ENCODE data around the gene MGAT5. TPM values are rescaled to one million over a fixed set of nuclear protein-coding genes. Genes with fewer than 3 reads are reported as not detected.

The MGAT5 gene
- total RNA-seq, 1 donor from 2014 or later, result 98.7 TPM

GRCh38 chr2:134417968-134418582 lies 164.2 kb downstream of the MGAT5 start:
- peaks cover 6% of the 10 kb centered on the region for H3K36me3 ChIP-seq
- intact Hi-C loops (cut with micrococcal nuclease), result loop anchor here (10.0 kb wide), 1 partner anchor 173 kb away; no protein-coding TSS in a partner anchor
- no peaks in the 10 kb centered on the region for H3K9me3 ChIP-seq (replicated peaks)
- H3K27me3 ChIP-seq (ENCODE audit: low read depth), result no peaks in the 10 kb centered on the region
- H3K27ac ChIP-seq (replicated peaks), result no peak overlapping the region
- DNase-seq, result no peak
- H3K4me1 ChIP-seq, result peaks cover 29% of the 10 kb centered on the region
- TF ChIP-seq, protein P1, sequence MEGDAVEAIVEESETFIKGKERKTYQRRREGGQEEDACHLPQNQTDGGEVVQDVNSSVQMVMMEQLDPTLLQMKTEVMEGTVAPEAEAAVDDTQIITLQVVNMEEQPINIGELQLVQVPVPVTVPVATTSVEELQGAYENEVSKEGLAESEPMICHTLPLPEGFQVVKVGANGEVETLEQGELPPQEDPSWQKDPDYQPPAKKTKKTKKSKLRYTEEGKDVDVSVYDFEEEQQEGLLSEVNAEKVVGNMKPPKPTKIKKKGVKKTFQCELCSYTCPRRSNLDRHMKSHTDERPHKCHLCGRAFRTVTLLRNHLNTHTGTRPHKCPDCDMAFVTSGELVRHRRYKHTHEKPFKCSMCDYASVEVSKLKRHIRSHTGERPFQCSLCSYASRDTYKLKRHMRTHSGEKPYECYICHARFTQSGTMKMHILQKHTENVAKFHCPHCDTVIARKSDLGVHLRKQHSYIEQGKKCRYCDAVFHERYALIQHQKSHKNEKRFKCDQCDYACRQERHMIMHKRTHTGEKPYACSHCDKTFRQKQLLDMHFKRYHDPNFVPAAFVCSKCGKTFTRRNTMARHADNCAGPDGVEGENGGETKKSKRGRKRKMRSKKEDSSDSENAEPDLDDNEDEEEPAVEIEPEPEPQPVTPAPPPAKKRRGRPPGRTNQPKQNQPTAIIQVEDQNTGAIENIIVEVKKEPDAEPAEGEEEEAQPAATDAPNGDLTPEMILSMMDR (IDR thresholded peaks at IDR 0.05; ENCODE audit: borderline replicate concordance), result no peak
- no peak overlapping the region for H3K4me3 ChIP-seq

DNA sequence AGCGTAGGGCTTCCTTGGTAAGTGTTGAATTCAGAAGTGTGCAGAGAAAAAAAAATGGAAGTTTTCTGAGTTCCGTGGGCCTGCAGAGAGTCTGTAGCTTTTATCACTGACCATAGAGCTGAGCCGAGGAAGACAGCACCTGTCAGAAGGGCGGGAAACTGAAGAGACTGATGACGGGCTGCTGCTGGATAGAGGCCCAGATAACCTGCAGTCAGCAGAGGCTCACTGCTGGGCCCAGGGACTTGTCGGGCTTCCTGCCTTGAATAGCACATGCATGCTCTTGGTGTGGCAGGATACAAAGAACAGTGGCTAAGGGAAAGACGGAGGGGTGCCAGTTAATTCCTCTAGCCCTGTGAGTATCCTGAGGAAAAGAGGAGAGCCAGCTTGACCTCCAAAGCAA lies 166.4 kb downstream of the MGAT5 start:
- Histone ChIP-seq H3K4me1 (peaks cover 32% of the 10 kb centered on the region), H3K27me3 (ENCODE audit: low read depth) (no peaks in the 10 kb centered on the region), H3K9me3 (replicated peaks) (no peaks in the 10 kb centered on the region), H3K27ac (replicated peaks) (peak overlapping the region; percentile 67), H3K4me3 (no peak overlapping the region), H3K36me3 (peaks cover 12% of the 10 kb centered on the region)
- TF ChIP-seq, protein P1 (IDR thresholded peaks at IDR 0.05; ENCODE audit: borderline replicate concordance), result no peak
- intact Hi-C loops (cut with micrococcal nuclease), result no loop called here
- no peak for DNase-seq

DNA sequence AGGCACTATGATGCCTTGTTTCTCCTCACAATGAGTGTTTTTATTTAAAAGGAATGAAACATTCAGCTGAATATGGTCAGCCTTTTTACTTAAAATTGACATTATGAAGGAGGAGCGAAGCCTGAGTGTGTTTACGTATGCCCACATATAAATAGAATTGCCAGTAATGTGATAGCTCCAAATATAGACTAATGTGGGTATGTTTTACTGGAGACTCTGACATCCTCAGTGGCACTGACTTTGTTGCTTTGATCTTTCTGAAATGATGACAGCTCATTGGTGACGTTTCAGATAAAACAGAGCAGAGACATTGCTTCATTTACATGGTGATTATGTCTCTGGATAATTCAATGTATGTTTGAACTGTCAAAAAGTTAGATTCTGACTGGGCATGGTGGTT lies 167.0 kb downstream of the MGAT5 start:
- intact Hi-C loops (cut with micrococcal nuclease), result no loop called here
- no peaks in the 10 kb centered on the region for H3K27me3 ChIP-seq (ENCODE audit: low read depth)
- H3K36me3 ChIP-seq, result peaks cover 17% of the 10 kb centered on the region
- peaks cover 32% of the 10 kb centered on the region for H3K4me1 ChIP-seq
- DNase-seq, result no peak
- TF ChIP-seq, protein P1 (IDR thresholded peaks at IDR 0.05; ENCODE audit: borderline replicate concordance), result no peak
- H3K27ac ChIP-seq (replicated peaks), result peak overlapping the region; percentile 67
- H3K9me3 ChIP-seq (replicated peaks), result no peaks in the 10 kb centered on the region
- H3K4me3 ChIP-seq, result no peak overlapping the region

GRCh38 chr2:134421556-134422328 lies 167.9 kb downstream of the MGAT5 start:
- TF ChIP-seq, protein P1 (IDR thresholded peaks at IDR 0.05; ENCODE audit: borderline replicate concordance), result no peak
- H3K27ac ChIP-seq (replicated peaks), result peak overlapping the region; percentile 67
- intact Hi-C loops (cut with micrococcal nuclease), result no loop called here
- H3K4me3 ChIP-seq, result no peak overlapping the region
- H3K9me3 ChIP-seq (replicated peaks), result no peaks in the 10 kb centered on the region
- no peak for DNase-seq
- peaks cover 19% of the 10 kb centered on the region for H3K36me3 ChIP-seq
- peaks cover 32% of the 10 kb centered on the region for H3K4me1 ChIP-seq
- H3K27me3 ChIP-seq (ENCODE audit: low read depth), result no peaks in the 10 kb centered on the region

DNA sequence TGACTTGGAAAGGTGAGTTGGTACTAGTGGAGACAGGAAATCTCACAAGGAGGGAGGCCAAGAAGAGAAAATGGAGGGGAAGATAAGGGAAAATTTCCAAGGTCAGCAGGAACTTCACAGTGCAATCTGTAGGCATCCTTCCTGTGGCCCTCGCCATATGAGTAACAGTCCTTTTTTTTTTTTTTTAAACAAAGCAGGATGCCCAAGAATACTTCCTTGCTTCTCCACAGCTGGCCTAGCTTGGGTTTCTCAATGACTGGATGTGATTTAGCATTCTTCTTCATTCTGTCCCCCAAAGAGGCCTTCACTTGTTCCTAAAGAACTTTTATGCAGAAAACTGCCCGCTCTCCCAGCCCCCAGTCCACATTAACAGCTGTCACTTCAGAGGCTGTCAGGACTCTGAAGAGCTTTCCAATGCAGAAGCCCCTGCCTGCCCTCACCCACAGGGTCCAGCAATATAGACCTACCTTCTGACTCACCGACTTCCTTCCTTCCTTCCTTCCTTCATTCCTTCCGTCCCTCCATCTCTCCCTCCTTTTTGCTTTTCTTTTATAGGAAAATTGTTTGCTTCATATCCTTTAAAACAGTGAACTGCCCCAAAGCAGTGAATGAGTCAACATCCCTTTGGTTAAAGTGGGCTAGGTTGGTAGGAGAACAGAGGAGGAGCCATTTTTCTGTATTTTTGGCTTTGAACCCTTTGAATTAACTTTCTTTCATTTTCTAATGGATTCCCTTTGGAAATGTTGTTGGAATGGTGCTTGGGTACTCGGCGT lies 172.0 kb downstream of the MGAT5 start:
- Histone ChIP-seq H3K27ac (replicated peaks) (no peak overlapping the region), H3K4me3 (no peak overlapping the region), H3K4me1 (peaks cover 18% of the 10 kb centered on the region), H3K36me3 (peaks cover 56% of the 10 kb centered on the region), H3K27me3 (ENCODE audit: low read depth) (no peaks in the 10 kb centered on the region), H3K9me3 (replicated peaks) (no peaks in the 10 kb centered on the region)
- intact Hi-C loops (cut with micrococcal nuclease), result no loop called here
- TF ChIP-seq, protein P1 (IDR thresholded peaks at IDR 0.05; ENCODE audit: borderline replicate concordance), result no peak
- DNase-seq, result no peak

All from left ventricle myocardium inferior (tissue), 1 donor.